HG03575 (cell line): ENCODE results near the gene CANT1.

Experiments used
- ATAC-seq: cut with Tn5 transposase; IDR thresholded peaks from one replicate; pipeline ENCODE4 v1.9.1; 2021; ENCODE audit not compliant: unreplicated experiment, insufficient number of reproducible peaks, low FRiP score; ENCODE audit errors: extremely low read depth

Gene CANT1

DNA sequence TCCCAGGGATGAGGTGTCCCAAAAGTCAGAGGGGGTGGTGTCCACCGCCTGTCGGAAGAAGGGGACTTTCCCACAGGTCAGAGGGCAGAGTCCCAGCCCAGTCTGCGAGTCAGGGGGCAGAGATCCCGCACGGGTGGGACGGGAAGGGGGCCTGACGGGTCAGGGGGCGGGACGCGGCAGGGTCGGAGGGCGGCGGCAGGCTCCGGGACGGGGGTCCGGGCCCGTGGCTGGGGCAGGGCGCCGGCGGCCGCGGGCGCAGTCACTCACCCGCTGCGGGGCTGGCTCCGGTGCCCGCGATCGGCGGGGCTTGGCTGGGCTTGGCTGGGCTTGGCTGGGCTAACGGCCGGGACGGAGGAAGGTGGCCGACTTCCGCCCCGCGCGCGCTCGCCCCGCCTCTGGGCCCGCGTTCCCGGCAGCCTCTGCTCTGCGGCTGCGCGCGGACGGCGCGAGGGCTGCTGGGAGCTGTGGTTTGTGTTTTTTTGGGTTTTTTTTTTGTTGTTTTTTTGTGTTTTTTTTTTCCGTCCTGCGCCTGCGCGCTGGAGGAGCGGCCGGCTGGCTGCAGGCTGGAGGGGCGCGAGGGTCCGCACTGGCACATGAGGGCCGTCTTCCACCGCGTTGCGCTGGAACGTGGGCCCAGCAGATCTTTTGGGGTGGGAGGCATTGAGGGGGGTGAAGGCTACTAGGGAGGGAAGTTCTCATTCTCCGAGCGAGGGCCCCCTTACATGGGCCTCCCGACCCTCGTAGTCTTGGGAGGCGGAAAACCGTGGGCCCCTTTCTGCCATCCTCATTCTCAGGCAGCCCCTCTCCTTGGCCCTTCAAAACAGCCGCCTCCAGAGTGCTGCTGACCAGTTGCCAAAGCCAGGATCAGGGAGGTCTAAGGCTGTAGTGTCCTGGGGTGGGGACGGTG, at the start of gene CANT1:
TSS of gene CANT1 (minus strand) at position 368 of the 907 bp plus-strand sequence. CDS start 12,142 bp downstream, outside the sequence.
- ATAC-seq, result no peak

DNA sequence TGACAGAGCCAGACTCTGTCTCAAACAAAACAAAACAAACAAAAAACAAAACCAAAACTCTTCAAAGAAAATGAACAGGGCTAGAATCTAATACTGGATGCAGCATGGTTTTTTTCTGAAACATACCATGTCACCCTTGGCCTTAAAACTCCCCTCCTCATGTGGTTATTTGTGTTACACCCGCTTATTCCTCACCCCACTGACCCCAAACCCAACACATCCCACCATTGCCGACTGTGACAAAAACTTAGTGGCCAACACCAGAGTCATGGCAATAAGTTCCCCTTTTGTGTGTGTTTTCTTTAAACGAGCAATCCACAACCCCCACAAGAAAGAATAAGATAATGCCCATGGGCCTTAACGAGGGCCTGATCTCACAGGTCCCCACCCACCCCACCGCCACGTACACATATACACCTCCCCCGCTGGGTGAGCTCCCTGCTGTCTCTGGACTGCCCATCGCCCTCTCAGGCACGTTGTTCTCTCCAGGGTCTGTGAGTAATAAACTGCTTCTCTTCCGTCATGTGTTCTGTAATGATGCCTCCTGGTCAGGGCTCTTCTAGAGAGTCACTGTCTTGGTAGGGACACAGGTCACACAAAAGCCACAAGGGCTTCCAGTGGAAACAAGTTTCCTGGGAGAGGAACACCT, 48.3 kb upstream of the CANT1 start:
- ATAC-seq, result no peak

DNA sequence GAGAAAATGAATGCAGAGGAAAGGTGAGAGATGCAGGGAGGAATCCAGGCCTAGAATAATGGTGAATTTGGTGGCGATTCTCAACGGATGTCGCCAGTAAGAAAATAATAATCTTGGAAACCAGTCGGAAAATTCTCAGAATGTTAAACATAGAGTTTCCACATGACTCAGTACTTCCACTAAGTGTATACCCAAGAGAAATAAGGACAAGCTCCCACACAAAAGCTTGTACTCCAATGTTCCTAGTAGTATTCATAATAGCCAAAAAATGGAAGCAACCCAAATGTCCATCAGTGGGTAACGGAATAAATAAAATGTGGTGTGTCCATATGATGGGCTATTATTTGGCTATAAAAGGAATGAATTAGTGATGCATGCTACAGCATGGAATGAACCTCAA, 45.6 kb upstream of the CANT1 start:
- no peak for ATAC-seq

DNA sequence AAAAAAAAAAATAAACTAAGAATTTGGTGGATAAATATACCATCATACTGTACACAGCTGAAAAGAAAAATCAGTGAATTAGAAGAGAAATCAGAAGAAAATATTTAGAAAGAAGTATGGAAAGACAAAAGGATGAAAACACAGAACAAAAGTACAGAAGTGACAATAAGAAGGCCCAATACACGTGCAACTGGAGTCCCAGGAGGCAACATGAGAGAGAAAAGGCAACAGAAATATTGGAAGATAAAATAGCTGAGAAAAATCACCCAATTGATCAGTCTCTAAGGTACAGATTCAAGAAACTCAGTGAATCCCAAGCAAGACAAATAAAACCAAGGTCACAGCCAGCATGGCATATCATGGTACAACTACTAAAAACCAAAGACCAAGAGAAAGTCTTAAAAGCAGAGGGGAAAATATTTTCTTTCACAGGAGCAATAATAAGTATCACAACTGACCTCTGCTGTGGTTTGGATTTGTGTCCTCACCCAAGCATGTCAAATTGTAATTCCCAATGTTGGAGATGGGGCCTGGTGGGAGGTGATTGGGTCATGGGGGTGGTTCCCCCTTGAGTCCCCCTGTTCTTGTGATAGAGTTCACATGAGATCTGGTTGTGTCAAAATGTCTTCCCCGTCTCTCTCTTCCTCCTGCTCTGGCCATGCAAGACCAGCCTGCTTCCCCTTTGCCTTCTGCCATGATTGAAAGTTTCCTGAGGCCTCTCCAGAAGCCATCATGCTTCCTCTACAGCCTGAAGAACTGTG, 44.8 kb upstream of the CANT1 start:
- ATAC-seq, result no peak

DNA sequence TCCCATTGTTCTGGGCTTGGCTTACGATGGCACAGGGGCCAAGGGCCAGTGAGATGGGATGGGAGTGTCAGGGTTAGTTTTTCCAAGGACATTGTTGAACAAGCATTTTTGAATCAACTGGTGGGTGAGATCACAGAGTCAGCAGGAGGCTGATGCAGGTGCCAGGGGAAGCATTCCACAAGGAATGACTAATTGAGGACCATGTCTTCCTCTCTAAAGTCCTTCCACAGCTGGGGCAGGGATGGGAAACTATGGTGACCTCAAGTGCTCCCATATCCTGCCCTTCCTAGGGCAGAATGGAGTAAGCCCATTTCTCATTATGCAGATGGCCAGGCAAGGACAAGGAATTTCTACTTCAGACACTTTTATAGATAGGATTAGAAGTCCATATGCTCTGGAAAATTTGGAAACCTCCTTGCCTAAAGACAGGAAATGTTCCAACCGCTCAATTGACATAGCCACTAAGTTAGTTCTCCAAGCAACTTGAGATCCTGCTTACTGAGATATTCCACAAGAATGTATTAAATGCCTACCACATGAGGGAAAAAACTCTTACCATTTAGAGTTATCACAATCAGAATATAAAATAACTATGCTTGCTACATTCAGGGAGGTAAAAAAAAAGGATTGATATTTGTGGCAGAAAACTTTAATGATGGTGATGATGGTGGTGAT, 43.8 kb upstream of the CANT1 start:
- no peak for ATAC-seq

DNA sequence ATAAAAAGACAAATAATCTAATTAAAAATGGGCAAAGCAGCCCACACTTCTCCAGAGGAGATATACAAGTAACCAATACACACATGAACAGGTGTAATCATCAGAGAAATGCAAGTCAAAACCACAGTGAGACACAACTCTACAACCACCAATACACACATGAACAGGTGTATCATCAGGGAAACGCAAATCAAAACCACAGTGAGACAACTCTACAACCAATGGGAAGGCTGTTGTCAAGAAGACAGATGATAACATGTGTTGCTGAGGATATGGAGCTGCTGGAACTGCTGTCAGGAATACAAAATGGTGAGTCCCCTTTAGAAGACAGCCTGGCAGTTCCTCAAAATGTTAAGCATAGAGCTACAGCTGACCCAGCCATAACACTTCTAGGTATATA, 42.6 kb upstream of the CANT1 start:
- ATAC-seq, result no peak

DNA sequence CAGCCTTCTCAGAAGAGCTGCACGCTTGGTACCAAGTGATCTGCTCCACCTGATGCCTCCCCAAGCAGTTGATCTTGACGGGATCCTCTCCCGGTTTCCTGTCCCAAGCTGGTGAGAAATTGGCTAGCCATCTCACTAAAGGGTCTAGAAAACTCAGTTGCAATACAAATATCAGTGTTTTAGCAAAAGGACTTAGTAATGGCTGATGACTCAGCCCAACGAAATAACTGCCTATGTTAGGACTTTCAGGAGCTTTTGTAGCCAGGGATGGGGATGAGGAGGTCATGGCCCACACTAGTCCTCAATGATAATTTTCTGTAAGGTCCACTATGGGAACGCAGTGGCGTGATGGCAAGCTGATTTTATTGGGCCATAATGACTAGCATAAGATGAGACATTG, 41.7 kb upstream of the CANT1 start:
- ATAC-seq, result no peak

DNA sequence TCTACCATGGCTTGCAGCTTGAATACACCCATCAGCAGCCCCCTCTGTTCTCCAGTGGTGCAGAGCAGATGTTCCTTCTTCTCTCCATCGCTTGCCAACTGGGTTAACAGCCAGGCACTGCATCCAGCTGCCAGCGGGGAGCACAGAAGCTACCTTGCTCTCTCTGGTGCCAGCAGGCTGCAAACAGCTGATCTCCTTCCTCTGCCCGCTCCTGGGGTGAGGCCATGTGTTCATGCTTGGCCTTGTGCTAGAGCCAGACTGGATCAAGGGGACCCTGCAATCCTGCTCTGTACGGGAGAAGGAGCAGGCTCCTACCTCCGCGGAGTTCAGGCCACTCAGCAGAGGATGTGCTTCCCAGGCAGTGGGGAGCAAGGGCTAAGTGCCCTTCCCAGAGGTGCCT, 41.0 kb upstream of the CANT1 start:
- no peak for ATAC-seq

DNA sequence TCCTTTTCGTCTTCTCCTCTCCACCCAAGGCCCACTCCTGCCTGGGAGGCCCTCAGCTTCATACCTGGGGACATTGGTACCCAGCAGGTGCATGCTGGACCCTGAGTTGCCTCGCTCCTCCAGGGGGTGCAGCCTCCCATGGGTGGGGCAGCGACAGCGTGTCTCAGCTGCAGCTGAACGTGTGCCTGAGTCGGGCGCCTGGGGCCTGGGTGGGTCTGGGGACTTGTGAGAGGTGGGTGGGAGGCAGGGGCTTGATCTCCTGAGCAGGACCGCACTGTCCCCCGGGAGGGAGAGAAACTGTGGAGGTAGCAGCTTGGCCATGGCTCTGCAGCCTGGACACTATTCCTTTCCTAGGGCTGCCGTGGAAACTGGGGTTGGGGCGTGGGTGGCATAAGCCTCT, 40.3 kb upstream of the CANT1 start:
- no peak for ATAC-seq

DNA sequence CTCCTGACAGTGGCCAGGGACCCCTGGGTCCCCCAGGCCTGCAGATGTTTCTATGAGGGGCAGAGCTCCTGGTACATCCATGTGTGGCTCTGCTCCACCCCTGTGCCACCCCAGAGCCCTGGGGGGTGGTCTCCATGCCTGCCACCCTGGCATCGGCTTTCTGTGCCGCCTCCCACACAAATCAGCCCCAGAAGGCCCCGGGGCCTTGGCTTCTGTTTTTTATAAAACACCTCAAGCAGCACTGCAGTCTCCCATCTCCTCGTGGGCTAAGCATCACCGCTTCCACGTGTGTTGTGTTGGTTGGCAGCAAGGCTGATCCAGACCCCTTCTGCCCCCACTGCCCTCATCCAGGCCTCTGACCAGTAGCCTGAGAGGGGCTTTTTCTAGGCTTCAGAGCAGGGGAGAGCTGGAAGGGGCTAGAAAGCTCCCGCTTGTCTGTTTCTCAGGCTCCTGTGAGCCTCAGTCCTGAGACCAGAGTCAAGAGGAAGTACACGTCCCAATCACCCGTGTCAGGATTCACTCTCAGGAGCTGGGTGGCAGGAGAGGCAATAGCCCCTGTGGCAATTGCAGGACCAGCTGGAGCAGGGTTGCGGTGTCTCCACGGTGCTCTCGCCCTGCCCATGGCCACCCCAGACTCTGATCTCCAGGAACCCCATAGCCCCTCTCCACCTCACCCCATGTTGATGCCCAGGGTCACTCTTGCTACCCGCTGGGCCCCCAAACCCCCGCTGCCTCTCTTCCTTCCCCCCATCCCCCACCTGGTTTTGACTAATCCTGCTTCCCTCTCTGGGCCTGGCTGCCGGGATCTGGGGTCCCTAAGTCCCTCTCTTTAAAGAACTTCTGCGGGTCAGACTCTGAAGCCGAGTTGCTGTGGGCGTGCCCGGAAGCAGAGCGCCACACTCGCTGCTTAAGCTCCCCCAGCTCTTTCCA, 39.5 kb upstream of the CANT1 start:
- no peak for ATAC-seq

DNA sequence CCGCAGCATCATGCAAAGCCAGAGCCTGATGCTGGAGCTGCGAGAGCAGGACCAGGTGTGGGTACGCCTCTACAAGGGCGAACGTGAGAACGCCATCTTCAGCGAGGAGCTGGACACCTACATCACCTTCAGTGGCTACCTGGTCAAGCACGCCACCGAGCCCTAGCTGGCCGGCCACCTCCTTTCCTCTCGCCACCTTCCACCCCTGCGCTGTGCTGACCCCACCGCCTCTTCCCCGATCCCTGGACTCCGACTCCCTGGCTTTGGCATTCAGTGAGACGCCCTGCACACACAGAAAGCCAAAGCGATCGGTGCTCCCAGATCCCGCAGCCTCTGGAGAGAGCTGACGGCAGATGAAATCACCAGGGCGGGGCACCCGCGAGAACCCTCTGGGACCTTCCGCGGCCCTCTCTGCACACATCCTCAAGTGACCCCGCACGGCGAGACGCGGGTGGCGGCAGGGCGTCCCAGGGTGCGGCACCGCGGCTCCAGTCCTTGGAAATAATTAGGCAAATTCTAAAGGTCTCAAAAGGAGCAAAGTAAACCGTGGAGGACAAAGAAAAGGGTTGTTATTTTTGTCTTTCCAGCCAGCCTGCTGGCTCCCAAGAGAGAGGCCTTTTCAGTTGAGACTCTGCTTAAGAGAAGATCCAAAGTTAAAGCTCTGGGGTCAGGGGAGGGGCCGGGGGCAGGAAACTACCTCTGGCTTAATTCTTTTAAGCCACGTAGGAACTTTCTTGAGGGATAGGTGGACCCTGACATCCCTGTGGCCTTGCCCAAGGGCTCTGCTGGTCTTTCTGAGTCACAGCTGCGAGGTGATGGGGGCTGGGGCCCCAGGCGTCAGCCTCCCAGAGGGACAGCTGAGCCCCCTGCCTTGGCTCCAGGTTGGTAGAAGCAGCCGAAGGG, 38.6 kb upstream of the CANT1 start:
- no peak for ATAC-seq

DNA sequence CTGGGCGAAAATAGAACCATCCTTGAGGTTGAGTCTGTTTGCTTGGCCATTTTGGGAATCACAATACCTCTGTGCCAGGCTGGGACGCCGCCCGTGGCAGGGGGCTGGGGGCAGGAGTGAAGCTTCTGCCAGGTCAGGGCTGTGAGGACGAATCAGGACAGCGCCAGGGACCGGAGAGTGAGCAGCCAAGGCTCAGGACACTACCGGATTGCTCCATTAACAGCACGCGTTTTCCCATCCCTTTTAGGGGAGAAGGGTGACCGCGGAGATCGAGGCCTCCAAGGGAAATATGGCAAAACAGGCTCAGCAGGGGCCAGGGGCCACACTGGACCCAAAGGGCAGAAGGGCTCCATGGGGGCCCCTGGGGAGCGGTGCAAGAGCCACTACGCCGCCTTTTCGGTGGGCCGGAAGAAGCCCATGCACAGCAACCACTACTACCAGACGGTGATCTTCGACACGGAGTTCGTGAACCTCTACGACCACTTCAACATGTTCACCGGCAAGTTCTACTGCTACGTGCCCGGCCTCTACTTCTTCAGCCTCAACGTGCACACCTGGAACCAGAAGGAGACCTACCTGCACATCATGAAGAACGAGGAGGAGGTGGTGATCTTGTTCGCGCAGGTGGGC, 37.8 kb upstream of the CANT1 start:
- ATAC-seq, result no peak

DNA sequence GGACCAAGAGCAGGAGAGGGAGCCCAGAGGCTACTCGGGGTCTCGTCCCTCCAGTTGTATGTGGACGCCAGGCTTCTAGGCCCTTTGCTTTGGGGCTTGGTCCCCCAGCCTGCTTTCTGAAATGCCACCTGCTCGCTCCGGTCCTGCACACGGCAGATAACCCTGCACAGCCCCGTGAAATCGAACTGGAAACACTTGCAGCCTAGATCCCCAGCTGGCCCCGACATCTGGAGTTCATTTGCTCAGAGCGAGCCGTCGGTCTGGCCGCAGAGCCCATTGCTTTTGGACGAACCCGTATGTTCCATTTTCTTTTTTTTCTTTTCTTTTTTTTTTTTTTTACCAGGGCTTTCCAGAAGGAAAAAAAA, 37.3 kb upstream of the CANT1 start:
- ATAC-seq, result no peak

DNA sequence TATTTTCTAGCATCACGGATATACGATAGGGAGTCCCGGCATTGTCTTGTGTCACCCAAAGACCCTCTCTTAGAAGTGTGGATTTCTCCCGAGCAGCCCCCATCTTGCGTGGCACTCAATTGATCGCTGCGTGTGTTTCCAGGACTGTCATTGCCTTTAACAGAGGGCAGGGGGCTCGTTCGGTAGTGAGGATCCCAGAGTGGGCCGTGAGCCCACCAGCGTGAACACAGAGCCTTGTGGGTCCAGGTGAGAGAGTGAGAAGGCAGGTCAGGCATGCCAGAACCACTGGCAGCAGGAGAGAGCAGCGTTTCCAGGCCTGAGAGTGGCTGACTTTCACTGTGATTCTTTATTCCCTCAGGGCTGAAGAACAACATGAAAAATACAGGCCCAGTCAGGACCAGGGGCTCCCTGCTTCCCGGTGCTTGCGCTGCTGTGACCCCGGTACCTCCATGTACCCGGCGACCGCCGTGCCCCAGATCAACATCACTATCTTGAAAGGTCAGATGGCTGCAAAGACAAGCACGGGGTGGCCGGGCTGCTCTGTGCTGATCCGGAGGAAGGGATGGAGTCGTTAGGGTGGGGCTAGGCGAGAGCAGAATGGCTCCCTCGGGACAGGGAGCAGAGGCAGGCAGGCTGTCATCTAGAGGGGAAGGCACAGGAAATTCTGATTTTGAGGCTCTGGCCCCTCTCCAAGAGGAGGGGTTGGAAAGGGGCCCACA, 36.8 kb upstream of the CANT1 start:
- ATAC-seq, result no peak

DNA sequence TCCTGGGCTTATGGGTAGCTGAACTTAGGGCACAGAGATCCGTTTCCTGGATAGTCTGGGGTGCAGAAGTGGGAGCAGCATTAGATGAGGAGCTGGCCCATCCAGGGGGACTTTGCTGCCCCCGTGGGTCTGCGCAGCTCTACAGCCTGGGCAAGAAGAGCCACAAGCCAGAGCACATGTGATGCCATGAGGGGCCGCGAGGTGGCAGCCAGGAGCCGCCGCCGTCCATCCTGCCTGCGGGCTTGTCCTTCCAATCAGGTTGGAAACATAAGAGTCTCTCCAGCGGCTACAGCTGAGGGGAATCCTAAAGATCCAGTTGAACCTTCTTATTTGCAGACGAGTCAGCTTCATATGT, 36.3 kb upstream of the CANT1 start:
- ATAC-seq, result no peak

DNA sequence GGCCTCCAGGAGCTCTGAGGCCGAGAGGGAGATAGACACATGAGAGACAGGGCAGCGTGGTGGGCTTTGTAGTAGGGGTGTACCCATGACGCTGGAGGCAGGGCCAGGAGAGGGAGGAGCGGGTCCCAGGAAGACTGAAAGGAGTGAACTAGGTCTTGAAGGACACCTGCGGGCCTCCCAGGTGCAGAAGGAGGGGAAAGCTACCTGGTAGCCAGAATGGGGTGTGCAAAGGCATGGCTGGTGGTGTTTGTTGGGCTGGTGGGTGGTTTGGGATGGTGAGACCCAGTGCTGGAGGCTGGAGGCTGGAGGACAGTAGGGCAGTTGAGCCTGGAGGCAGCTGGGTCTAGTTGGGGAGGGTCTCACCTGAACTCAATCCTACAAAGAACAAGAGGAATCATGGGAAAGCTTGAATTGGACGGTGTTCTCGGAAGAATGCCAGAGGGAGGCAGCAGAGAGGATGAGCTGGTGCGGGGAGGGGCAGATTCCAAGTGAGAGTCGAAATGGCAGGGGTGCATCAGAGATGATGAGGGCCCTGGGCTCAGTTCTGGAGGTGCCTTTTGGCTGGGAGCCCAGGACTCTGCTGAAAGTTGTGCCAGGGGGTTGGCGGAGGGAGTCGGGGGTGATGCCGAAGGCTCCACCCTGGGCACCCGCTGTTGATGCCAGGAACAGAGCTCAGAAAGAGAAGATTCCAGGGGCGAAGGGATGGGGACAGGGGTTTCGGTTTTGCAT, 35.6 kb upstream of the CANT1 start:
- no peak for ATAC-seq
